NCI-H2171 (cell line): ENCODE measurements around the gene MOB1B.
A peak's percentile ranks its signal among the peaks of the same experiment; 100 is the strongest.
"Not testable (repeated sequence)": the region's sequence is repeated elsewhere in the genome, so short reads cannot be mapped to it uniquely, and the experiment has no call there.

Experiments
- DNase-seq: peaks from one replicate; lab custom pipeline; 2025; lab: John Stamatoyannopoulos, UW

The MOB1B gene

GRCh38 chr4:70956549-70957210, 54.5 kb downstream of the MOB1B start:
- DNase-seq = no peak

- no peak for DNase-seq
Observed at GRCh38 chr4:70958681-70959080, 56.5 kb downstream of the MOB1B start.

- no peak for DNase-seq
Observed at GRCh38 chr4:70969076-70969475, 66.9 kb downstream of the MOB1B start.

GRCh38 chr4:70976252-70976651, 74.1 kb downstream of the MOB1B start:
- DNase-seq = no peak

- DNase-seq = no peak
Observed at GRCh38 chr4:70979445-70980008, 77.4 kb downstream of the MOB1B start.

GRCh38 chr4:70980196-70980595, 78.0 kb downstream of the MOB1B start:
- DNase-seq = no peak

GRCh38 chr4:70984106-70984505, 81.9 kb downstream of the MOB1B start:
- DNase-seq = no peak

- no peak for DNase-seq
Observed at GRCh38 chr4:70984589-70984988, 82.4 kb downstream of the MOB1B start.

- DNase-seq = no peak
Observed at GRCh38 chr4:70991596-70991995, 89.4 kb downstream of the MOB1B start.

GRCh38 chr4:70992391-70992881, 90.3 kb downstream of the MOB1B start:
- peak; percentile 6 for DNase-seq

GRCh38 chr4:70993181-70994068, 91.3 kb downstream of the MOB1B start, which contains the start of gene DCK:
Gene DCK, plus strand, starts transcription at chr4:70993649. Its CDS starts 187 bp downstream, at chr4:70993836.
- peak; percentile 80 for DNase-seq

- DNase-seq = no peak
Observed at GRCh38 chr4:70994069-70994366, 91.8 kb downstream of the MOB1B start.

- no peak for DNase-seq
Observed at GRCh38 chr4:70994387-70995099, 92.4 kb downstream of the MOB1B start.

- DNase-seq = no peak
Observed at GRCh38 chr4:70996018-70996360, 93.8 kb downstream of the MOB1B start.

GRCh38 chr4:70997036-70997435, 94.9 kb downstream of the MOB1B start:
- DNase-seq = no peak

GRCh38 chr4:70997546-70997945, 95.4 kb downstream of the MOB1B start:
- DNase-seq = no peak

GRCh38 chr4:70999639-71000038, 97.5 kb downstream of the MOB1B start:
- DNase-seq = not testable (repeated sequence)

- DNase-seq = not testable (repeated sequence)
Observed at GRCh38 chr4:71001363-71001762, 99.2 kb downstream of the MOB1B start.

- peak; percentile 7 for DNase-seq
Observed at GRCh38 chr4:71004281-71004851, 102.2 kb downstream of the MOB1B start.

- DNase-seq = not testable (repeated sequence)
Observed at GRCh38 chr4:71005025-71005424, 102.9 kb downstream of the MOB1B start.

GRCh38 chr4:71006203-71006907, 104.2 kb downstream of the MOB1B start:
- DNase-seq = no peak
